ENCODE results near the gene ANXA1. TPM values are rescaled to one million over a fixed set of nuclear protein-coding genes. Genes with fewer than 3 reads are reported as not detected.
"Not testable (repeated sequence)": the region's sequence is repeated elsewhere in the genome, so short reads cannot be mapped to it uniquely, and the experiment has no call there.

ANXA1 gene, protein sequence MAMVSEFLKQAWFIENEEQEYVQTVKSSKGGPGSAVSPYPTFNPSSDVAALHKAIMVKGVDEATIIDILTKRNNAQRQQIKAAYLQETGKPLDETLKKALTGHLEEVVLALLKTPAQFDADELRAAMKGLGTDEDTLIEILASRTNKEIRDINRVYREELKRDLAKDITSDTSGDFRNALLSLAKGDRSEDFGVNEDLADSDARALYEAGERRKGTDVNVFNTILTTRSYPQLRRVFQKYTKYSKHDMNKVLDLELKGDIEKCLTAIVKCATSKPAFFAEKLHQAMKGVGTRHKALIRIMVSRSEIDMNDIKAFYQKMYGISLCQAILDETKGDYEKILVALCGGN
- 100 to 1,000 TPM; 378 to 546 TPM for total RNA-seq
- polyA plus RNA-seq = 100 to 1,000 TPM; 504 to 788 TPM
- long read RNA-seq, donor 1, transcript ANXA1-201 (13 exons, 1,509 nt) = major isoform, 2,404 of 2,705 reads
- long read RNA-seq, donor 1, transcript ANXA1-202 (12 exons, 2,209 nt) = minor isoform, 28 of 2,705 reads
- long read RNA-seq, donor 1, partial matches to known transcripts = 73 of 2,705 reads
- long read RNA-seq, donor 1, other reads (novel, unspliced or antisense) = 197 of 2,705 reads
- long read RNA-seq, donor 2, transcript ANXA1-201 (13 exons, 1,509 nt) = major isoform, 180 of 215 reads
- long read RNA-seq, donor 2, partial matches to known transcripts = 8 of 215 reads
- long read RNA-seq, donor 2, other reads (novel, unspliced or antisense) = 24 of 215 reads

DNA sequence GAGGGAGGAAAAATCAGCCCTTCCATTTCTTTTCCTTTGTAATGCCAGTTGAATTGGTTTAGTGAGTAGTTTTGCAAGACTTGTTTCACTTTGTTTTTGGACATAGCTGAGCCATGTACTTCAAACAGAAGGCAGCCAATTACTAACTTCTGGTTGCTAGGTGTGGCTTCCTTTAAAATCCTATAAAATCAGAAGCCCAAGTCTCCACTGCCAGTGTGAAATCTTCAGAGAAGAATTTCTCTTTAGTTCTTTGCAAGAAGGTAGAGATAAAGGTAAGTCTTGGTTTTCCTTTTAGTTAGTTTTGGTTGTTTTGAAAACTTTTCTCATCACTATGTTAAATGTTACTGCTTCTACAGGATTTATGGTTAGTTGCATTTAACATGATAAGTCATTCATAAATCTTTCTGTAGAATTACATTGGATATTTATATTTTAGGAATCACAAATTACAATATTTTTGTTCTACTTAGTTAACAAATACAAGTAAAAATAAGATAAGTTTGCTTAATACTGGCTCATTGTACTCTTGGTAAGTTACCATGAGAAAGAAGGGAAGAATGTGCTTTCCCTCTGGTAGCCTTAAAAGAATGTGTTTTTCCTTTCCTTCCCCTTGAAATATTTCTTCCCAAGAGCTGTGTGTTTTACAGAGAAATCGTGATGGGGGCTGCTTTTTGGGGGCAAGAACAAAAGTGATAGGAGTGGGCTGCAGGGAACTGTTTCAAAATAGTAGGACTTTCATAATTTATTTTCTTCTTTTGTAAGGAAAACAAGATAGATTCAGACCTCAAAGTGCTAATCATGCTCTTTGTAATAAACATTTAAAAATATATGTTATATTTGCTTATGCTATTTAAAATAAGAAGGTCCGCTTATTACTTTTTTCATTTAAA, at the start of gene ANXA1:
ANXA1 (plus strand) TSS at position 213 of the 890 bp plus-strand sequence. CDS start 6,671 bp downstream, outside the sequence.
- H3K4me1 ChIP-seq (ENCODE audit: control insufficient read depth in 1 of 2, insufficient read depth in 2 of 2, low read length in 2 of 2) = peaks cover 0 to 2% of the 10 kb centered on the region in 2 donors
- DNase-seq (no peak), ATAC-seq (ENCODE audit: low FRiP score) (peak; percentile 85)
- H3K9me3 ChIP-seq (ENCODE audit: control insufficient read depth, low read length) = no peaks in the 10 kb centered on the region
- H3K4me3 ChIP-seq (ENCODE audit: low read length in 2 of 2) = peak within 1 kb of the TSS; percentile 85 to 98
- peak within 1 kb of the TSS; percentile 67 to 95 for H3K27ac ChIP-seq (ENCODE audit: low read depth in 1 of 2, low read length in 2 of 2)
- 0 to 2% methylated on average over 2 of the region's 2 CpGs for WGBS, 2 donors
- H3K36me3 ChIP-seq (ENCODE audit: control insufficient read depth in 1 of 2, insufficient read depth in 2 of 2, low read length in 1 of 2) = no peaks in the 10 kb centered on the region
- intact Hi-C loops (cut with DNase I) = no loop called here
- H3K27me3 ChIP-seq (ENCODE audit: control insufficient read depth in 1 of 2, insufficient read depth in 2 of 2, low read length in 1 of 2) = no peaks in the 10 kb centered on the region

DNA sequence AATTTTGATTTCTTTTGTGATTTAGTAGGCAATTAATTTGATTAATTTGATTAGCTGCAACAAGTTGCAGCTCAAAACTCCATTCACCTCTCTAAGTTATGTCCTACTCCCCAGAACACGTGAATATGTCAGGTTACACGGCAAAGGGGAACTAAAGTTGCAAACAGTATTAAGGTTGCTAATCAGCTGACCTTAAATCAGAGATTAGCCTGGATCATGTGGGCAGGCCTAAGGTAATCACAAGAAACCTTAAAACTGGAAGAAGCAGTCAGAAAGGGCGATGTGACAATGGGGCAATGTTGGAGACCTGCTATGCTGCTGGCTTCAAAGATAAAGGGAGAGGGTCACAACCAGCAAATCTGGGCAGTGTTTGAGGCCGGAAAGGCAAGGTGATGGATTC, 47.3 kb upstream of the ANXA1 start:
- Histone ChIP-seq H3K27ac (ENCODE audit: low read depth in 1 of 2, low read length in 2 of 2) (no peak overlapping the region), H3K4me3 (ENCODE audit: low read length in 2 of 2) (no peak overlapping the region), H3K36me3 (ENCODE audit: control insufficient read depth in 1 of 2, insufficient read depth in 2 of 2, low read length in 1 of 2) (no peaks in the 10 kb centered on the region), H3K27me3 (ENCODE audit: control insufficient read depth in 1 of 2, insufficient read depth in 2 of 2, low read length in 1 of 2) (no peaks in the 10 kb centered on the region), H3K4me1 (ENCODE audit: control insufficient read depth in 1 of 2, insufficient read depth in 2 of 2, low read length in 2 of 2) (no peaks in the 10 kb centered on the region), H3K9me3 (ENCODE audit: control insufficient read depth, low read length) (no peaks in the 10 kb centered on the region)
- DNase-seq = no peak
- no peak for ATAC-seq (ENCODE audit: low FRiP score)
- intact Hi-C loops (cut with DNase I) = no loop called here
- 96% methylated on average over 4 of the region's 4 CpGs for WGBS, 2 donors

DNA sequence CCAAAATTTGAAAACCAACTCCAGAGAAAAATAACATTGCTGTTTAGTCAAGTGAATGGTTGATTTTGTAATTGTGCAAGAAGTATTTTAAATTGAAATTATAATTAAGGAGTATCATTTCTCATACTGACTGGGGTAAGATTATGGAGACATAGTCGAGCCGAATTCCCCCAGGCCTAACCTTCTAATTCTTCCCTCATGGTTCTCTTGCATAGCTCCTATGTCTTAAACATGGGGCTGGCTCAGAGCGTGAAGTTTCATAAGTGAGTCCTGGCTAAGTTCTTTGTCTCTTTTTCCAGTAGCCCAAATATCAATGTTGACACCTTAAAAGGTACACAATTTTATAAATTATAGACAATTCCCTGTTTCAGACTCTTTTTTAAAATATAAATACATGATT, 46.7 kb upstream of the ANXA1 start:
- DNase-seq (no peak), ATAC-seq (ENCODE audit: low FRiP score) (no peak)
- Histone ChIP-seq H3K27ac (ENCODE audit: low read depth in 1 of 2, low read length in 2 of 2) (no peak overlapping the region), H3K36me3 (ENCODE audit: control insufficient read depth in 1 of 2, insufficient read depth in 2 of 2, low read length in 1 of 2) (no peaks in the 10 kb centered on the region), H3K27me3 (ENCODE audit: control insufficient read depth in 1 of 2, insufficient read depth in 2 of 2, low read length in 1 of 2) (no peaks in the 10 kb centered on the region), H3K4me3 (ENCODE audit: low read length in 2 of 2) (no peak overlapping the region), H3K4me1 (ENCODE audit: control insufficient read depth in 1 of 2, insufficient read depth in 2 of 2, low read length in 2 of 2) (no peaks in the 10 kb centered on the region), H3K9me3 (ENCODE audit: control insufficient read depth, low read length) (no peaks in the 10 kb centered on the region)
- intact Hi-C loops (cut with DNase I) = no loop called here
- 91 to 96% methylated on average over 3 of the region's 3 CpGs for WGBS, 2 donors

DNA sequence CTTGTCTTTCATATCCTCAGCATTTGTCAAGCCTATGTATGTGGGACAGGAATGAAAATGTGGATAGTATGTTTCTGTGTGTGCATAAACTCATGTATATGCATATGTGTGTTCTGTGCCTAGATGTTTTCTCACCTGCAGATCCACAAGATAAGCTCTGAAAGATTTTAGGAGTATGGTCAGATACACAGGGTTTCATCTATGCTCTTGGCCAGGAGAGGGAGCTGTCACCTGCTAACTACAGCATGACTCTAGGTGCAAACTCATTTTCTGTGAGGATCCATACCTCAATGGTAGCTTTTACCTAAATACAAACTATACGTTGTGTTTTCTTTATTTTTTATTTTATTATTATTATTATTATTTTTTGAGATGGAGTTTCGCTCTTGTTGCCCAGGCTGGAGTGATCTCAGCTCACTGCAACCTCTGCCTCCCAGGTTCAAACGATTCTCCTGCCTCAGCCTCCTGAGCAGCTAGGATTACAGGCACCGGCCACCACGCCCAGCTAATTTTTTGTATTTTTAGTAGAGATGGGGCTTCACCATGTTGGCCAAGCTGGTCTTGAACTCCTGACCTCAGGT, 44.1 kb upstream of the ANXA1 start:
- not testable (repeated sequence) for H3K27me3 ChIP-seq (ENCODE audit: control insufficient read depth in 1 of 2, insufficient read depth in 2 of 2, low read length in 1 of 2); H3K27ac ChIP-seq (ENCODE audit: low read depth in 1 of 2, low read length in 2 of 2); H3K4me3 ChIP-seq (ENCODE audit: low read length in 2 of 2); H3K36me3 ChIP-seq (ENCODE audit: control insufficient read depth in 1 of 2, insufficient read depth in 2 of 2, low read length in 1 of 2); H3K9me3 ChIP-seq (ENCODE audit: control insufficient read depth, low read length); H3K4me1 ChIP-seq (ENCODE audit: control insufficient read depth in 1 of 2, insufficient read depth in 2 of 2, low read length in 2 of 2)
- ATAC-seq (ENCODE audit: low FRiP score) = peak; percentile 83
- peak in 1 of 2 donors; percentile 70 for DNase-seq
- intact Hi-C loops (cut with DNase I) = loop anchor here (2.0 kb wide), 2 partner anchors 75 to 77 kb away; no protein-coding TSS in a partner anchor
- WGBS, 2 donors = 69 to 79% methylated on average over 5 of the region's 5 CpGs

DNA sequence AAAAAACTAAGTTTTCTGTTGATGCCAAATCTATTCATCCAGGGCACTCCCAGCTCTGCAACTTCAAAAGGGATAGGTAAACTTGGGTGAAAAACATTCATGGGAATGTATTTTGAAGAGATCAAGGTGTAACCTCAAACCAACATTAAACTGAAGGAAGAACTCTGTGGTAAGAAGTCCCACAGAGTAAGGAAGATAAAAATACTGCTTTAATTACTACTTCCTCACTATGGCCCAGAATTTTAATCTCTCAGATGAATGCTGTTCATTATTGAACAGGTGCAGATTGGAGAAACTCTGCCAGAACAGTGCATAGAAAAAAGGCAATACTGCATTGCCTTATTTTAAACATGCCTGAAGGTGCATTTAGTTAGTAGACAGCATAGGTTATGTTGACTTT, 37.6 kb upstream of the ANXA1 start:
- H3K9me3 ChIP-seq (ENCODE audit: control insufficient read depth, low read length) = no peaks in the 10 kb centered on the region
- no peaks in the 10 kb centered on the region for H3K27me3 ChIP-seq (ENCODE audit: control insufficient read depth in 1 of 2, insufficient read depth in 2 of 2, low read length in 1 of 2)
- no peaks in the 10 kb centered on the region for H3K4me1 ChIP-seq (ENCODE audit: control insufficient read depth in 1 of 2, insufficient read depth in 2 of 2, low read length in 2 of 2)
- no peaks in the 10 kb centered on the region for H3K36me3 ChIP-seq (ENCODE audit: control insufficient read depth in 1 of 2, insufficient read depth in 2 of 2, low read length in 1 of 2)
- DNase-seq (no peak), ATAC-seq (ENCODE audit: low FRiP score) (no peak)
- no peak overlapping the region for H3K4me3 ChIP-seq (ENCODE audit: low read length in 2 of 2)
- no peak overlapping the region for H3K27ac ChIP-seq (ENCODE audit: low read depth in 1 of 2, low read length in 2 of 2)
- intact Hi-C loops (cut with DNase I) = no loop called here

DNA sequence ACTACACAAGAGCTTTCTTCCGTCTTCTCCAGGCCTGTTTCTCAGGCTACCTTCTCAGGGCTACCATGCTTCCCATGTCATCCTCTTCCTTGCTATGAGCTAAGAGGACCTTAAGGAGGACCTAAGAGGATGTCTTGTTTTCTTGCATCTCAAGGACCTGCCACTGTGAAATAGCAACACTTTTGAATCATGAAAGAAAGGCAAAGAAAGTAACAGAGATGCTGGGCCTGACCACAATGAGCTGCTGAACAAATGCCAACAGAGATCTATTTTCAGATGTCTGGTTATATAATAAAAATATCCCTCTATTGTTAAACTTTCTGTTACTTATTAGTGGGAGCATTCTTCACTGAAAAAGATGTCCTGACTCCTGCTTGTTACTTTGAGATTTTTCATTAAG, 36.7 kb upstream of the ANXA1 start:
- Histone ChIP-seq H3K9me3 (ENCODE audit: control insufficient read depth, low read length) (no peaks in the 10 kb centered on the region), H3K36me3 (ENCODE audit: control insufficient read depth in 1 of 2, insufficient read depth in 2 of 2, low read length in 1 of 2) (no peaks in the 10 kb centered on the region), H3K27me3 (ENCODE audit: control insufficient read depth in 1 of 2, insufficient read depth in 2 of 2, low read length in 1 of 2) (no peaks in the 10 kb centered on the region), H3K4me3 (ENCODE audit: low read length in 2 of 2) (no peak overlapping the region), H3K4me1 (ENCODE audit: control insufficient read depth in 1 of 2, insufficient read depth in 2 of 2, low read length in 2 of 2) (no peaks in the 10 kb centered on the region), H3K27ac (ENCODE audit: low read depth in 1 of 2, low read length in 2 of 2) (no peak overlapping the region)
- DNase-seq (no peak), ATAC-seq (ENCODE audit: low FRiP score) (no peak)
- 100% methylated on average over 1 of the region's 1 CpG for WGBS, 2 donors
- intact Hi-C loops (cut with DNase I) = no loop called here

DNA sequence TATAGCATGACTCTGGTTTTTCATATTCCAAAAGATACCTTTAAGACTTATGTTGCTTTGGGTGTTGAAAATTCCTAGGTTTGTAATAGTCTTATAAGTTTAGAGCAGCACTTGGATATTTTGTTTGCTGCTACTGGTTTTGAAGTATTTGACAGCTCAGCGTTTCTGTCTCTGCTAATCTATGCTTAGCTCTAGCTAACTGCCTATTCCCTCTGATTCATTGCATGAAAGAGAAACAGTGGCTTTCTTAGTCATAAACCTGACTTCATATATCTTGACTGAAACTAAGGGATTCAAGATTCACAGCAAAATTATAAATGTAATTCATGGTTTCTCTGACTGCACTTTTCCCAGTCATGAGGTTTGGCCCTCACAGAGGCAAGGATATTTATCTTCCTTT, 35.6 kb upstream of the ANXA1 start:
- no peak overlapping the region for H3K27ac ChIP-seq (ENCODE audit: low read depth in 1 of 2, low read length in 2 of 2)

DNA sequence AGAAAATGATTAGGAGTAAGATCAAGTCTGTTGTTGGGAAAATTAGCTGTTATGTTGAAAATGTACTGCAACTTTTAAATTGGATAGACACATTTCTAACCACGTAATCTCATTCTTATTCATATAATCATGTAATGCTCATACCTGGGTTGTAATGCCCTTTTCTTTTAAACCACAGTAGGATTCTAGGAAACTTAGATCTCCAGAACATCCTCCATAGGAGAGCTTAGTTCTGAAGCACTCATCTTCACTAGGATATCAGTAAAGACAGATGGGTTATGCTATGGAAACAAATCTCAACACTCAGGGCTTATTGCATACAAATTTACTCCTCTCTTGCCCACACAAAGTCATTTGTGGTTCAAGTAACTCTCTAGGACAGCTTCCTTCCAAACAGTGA, 34.8 kb upstream of the ANXA1 start:
- no peaks in the 10 kb centered on the region for H3K4me1 ChIP-seq (ENCODE audit: control insufficient read depth in 1 of 2, insufficient read depth in 2 of 2, low read length in 2 of 2)
- H3K4me3 ChIP-seq (ENCODE audit: low read length in 2 of 2) = no peak overlapping the region
- 95 to 96% methylated on average over 1 of the region's 1 CpG for WGBS, 2 donors
- no peaks in the 10 kb centered on the region for H3K27me3 ChIP-seq (ENCODE audit: control insufficient read depth in 1 of 2, insufficient read depth in 2 of 2, low read length in 1 of 2)
- H3K36me3 ChIP-seq (ENCODE audit: control insufficient read depth in 1 of 2, insufficient read depth in 2 of 2, low read length in 1 of 2) = no peaks in the 10 kb centered on the region
- no peak overlapping the region for H3K27ac ChIP-seq (ENCODE audit: low read depth in 1 of 2, low read length in 2 of 2)
- intact Hi-C loops (cut with DNase I) = no loop called here
- no peak for ATAC-seq (ENCODE audit: low FRiP score)
- H3K9me3 ChIP-seq (ENCODE audit: control insufficient read depth, low read length) = no peaks in the 10 kb centered on the region
- no peak for DNase-seq

More for the DNA sequence above, 35.6 kb upstream of the ANXA1 start:
- Histone ChIP-seq H3K4me1 (ENCODE audit: control insufficient read depth in 1 of 2, insufficient read depth in 2 of 2, low read length in 2 of 2) (no peaks in the 10 kb centered on the region), H3K4me3 (ENCODE audit: low read length in 2 of 2) (no peak overlapping the region), H3K9me3 (ENCODE audit: control insufficient read depth, low read length) (no peaks in the 10 kb centered on the region), H3K27me3 (ENCODE audit: control insufficient read depth in 1 of 2, insufficient read depth in 2 of 2, low read length in 1 of 2) (no peaks in the 10 kb centered on the region), H3K36me3 (ENCODE audit: control insufficient read depth in 1 of 2, insufficient read depth in 2 of 2, low read length in 1 of 2) (no peaks in the 10 kb centered on the region)
- intact Hi-C loops (cut with DNase I) = no loop called here
- no peak for DNase-seq
- whole genome bisulfite sequencing, 2 donors = 5 to 8% methylated on average over 1 of the region's 1 CpG
- ATAC-seq (ENCODE audit: low FRiP score) = no peak

Data from aorta (tissue), 5 donors.